NCI-H2227 (cell line): ENCODE measurements around the gene CUX1.

Experiments used
- DNase-seq: peaks from one replicate; lab custom pipeline; 2025; ENCODE audit not compliant: unreplicated experiment; lab: John Stamatoyannopoulos, UW

CUX1 gene, protein sequence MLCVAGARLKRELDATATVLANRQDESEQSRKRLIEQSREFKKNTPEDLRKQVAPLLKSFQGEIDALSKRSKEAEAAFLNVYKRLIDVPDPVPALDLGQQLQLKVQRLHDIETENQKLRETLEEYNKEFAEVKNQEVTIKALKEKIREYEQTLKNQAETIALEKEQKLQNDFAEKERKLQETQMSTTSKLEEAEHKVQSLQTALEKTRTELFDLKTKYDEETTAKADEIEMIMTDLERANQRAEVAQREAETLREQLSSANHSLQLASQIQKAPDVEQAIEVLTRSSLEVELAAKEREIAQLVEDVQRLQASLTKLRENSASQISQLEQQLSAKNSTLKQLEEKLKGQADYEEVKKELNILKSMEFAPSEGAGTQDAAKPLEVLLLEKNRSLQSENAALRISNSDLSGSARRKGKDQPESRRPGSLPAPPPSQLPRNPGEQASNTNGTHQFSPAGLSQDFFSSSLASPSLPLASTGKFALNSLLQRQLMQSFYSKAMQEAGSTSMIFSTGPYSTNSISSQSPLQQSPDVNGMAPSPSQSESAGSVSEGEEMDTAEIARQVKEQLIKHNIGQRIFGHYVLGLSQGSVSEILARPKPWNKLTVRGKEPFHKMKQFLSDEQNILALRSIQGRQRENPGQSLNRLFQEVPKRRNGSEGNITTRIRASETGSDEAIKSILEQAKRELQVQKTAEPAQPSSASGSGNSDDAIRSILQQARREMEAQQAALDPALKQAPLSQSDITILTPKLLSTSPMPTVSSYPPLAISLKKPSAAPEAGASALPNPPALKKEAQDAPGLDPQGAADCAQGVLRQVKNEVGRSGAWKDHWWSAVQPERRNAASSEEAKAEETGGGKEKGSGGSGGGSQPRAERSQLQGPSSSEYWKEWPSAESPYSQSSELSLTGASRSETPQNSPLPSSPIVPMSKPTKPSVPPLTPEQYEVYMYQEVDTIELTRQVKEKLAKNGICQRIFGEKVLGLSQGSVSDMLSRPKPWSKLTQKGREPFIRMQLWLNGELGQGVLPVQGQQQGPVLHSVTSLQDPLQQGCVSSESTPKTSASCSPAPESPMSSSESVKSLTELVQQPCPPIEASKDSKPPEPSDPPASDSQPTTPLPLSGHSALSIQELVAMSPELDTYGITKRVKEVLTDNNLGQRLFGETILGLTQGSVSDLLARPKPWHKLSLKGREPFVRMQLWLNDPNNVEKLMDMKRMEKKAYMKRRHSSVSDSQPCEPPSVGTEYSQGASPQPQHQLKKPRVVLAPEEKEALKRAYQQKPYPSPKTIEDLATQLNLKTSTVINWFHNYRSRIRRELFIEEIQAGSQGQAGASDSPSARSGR (N-terminal part only)

DNA sequence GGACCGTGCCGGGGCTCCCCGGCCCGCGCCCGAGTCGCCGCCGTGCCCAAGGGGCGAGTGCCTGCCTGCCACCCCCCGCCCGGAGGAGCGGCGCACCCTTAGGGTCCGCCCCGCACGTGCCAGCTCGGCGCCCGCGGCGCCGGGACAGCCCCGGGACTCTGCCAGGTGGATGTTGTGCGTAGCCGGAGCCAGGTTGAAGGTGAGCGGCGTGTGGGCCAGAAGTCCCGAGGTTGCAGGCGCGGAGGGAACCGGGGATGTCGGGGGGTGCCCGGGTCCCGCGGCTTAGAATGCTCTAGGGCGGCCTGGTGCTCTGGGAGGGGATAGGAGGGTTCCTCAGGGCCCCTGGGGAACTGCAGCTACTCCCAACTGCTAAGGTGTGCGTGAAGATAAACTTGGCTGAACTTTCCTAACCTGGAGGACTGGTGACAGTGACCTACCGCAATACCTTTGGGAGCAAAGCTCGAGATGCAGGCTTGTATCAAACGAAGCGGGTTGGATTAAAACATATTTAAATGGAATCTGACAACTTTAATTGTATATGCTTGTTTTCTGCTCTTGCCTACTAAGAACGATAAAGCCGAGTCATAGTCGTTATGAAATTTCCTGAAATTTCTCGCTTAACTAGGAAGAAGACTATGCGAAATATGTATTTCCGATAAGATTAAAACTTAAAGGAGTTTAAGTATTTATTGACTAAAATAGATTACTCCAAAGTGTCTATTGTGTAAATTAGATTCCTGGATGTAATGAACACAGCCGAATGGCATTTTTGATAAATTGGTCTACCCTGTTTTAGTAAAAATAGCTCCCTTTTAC, at the start of gene CUX1:
Gene CUX1 (plus strand): TSS at position 156 of the 816 bp plus-strand sequence. CDS start 14 bp downstream, at position 170.
- DNase-seq = no peak

DNA sequence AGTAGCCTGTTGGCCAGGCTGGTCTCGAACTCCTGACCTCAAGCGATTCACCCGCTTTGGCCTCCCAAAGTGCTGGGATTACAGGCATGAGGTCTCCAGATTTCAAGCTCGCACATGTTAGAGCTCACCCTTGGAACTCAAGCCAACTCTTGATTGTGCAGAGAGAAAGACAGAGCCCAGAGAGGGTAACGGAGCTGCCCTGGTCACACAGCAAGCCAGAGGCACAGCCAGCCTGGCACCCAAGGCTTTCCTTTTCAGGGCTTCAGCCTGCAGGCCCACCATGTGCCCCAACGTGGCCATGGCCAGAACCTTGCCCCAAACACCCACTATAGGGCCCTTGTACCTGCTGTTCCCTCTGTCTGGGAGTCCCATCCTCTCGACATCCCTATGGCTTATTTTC, 49.1 kb upstream of the CUX1 start:
- no peak for DNase-seq

DNA sequence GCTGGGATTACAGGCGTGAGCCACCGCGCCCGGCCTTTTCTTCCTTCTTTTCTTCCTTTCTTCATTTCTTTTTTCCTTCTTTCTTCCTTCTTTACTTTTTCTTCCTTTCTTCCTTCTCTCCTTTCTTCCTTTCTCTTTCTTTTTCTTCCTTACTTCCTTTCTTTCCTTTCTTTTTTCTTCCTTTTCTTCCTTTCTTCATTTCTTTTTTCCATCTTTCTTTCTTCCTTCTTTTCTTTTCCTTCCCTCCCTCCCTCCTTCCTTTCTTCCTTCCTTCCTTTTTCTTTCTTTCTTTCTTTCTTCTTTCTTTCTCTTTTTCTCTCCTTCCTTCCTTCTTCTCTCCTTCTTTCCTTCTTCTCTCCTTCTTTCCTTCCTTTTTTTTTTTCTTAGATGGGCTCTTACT, 47.0 kb upstream of the CUX1 start:
- DNase-seq = no peak

DNA sequence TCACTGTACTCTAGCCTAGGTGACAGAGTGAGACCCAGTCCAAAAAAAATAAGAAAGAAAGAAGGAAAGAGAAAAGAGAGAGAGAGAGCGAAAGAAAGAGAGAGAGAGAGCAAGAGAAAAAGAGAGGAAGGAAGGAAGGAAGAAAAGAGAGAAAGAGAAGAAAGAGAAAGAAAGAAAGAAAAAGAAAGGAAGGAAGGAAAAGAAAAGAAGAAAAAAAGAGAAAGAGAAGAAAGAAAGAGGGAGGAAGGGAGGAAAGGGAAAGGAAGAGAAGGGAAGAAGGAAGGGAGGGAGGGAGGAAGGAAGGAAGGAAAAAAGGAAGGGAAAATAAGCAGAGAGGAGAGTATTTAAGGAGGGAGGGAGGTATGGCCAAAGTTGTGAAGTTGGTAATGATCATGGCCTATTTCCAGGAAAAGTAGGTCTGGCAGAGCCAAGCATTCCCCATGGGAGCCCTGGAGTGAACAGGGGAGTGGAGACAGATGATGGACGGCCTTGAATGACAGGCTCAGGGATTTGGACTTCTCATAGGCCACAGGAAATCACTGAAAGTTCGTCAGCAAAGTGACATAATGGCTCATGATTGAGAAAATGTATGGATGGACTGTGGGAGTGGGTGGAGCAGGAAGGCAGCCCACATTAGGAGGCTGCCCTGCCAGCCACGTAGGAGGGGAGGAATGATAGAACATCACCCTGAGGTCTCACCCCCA, 44.8 kb upstream of the CUX1 start:
- DNase-seq = no peak

DNA sequence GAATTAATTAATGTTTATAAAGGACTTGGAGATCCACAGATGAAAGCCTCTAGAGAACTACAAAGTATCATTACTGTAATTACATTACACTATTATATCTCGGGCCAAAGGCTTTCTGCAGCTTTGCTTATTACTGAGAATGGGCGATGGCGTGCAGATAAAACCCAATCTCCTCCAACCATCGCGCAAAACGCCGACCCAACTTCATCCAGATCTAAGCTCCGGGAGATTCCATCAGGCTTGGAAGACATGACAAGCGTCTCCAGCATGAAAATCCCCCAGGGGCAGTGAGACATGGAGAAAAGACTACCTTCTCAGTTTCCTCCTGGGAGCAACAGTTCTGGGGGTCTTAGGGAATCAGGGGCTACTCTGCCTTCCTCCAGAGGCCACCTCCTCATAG, 42.2 kb upstream of the CUX1 start:
- DNase-seq = no peak

DNA sequence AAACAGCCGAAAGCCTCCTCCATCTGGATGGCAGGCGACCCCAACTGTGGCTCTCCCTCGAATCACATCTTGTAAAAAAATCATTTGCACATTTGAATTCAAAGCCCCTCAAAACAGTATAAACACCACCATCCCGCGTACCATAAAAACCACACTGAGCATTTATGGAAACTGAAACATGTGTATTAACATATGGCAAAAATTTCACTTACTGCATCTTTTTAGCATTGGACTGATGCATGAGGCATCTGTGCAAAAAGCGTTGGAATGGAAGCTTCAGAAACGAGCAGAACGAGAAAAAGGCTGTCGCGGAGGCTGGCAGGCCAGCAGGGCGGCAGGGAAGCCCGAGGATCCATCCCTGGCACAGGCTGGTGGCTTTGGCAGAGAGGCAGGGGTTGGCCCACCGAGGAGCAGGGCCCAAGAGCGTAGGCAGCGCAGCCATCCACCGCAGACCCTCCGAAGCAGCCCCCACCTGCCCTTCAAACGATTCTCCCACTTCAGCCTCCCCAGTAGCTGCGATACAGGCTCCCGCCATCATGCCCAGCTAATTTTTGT, 39.3 kb upstream of the CUX1 start:
- DNase-seq = no peak

DNA sequence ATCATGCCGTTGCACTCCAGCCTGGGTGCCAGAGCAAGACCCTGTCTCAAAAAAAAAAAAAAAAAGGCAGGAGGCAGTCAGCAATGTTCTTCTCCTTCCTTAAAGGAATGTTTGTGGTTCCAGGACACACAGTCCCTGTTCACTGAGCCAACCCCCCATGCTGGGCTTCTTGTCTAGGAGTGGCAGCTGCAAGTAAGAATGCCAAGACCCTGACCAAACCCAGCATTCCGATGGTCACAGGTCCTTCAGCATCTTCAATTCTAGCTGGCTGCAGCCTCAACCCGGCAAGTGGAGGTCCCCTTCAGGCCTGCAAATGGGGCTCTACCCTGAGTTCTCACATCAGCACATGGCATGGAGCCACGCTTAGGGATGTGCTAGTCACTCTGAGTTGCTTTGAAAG, 38.2 kb upstream of the CUX1 start:
- DNase-seq = no peak

DNA sequence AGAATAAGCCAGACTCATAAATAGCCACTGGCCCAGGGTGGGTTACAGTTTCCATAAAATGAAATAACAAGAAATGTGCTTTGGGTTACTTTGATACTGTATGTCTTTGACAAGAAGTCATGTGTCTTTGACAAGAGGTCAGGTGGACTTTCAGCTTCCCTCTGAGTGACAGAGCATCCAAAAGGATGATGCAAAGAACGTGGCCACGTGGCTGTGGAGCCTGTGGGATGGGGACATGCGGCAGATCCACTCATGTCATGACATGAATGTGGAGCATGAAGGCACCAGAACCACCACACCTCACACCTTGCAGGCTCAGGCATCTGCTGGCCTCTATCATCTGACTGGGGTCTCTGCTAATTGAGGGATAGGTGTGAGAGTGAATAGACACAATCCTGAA, 37.1 kb upstream of the CUX1 start:
- DNase-seq = no peak

DNA sequence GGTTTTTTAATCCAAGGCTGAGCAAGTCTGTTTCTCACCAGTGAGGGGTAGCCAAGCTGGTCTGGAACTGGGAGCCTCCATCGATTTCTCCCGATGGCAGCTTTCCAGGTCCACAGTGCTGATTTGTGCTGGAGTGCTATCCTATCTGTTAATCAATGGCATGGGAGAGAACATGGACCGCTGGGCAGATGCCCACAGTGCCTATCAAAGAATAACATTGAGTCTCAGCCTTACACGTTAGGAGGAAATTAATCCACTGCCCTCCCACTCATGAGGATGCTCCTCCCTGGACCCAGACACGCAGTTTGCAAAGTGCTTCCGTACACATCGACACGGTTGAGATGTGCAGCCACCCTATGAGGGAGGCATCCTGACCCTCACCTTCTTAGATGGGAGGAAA, 36.0 kb upstream of the CUX1 start:
- no peak for DNase-seq

DNA sequence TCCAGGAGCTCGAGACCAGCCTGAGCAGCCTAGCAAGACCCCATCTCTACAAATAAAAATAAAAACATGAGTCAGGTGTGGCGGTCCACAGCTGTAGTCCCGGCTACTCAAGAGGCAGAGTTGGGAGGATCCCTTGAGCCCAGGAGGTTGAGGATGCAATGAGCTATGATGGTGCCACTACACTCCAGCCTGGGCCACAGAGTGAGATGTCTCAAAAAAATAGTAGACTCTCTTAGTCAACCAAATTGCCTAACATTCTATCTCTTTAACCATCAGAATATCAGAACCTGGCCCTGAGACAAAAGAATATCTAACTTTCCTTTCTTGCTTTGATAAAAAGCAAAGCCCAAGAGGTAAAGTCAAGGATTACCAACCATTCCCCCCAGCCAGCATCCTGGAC, 35.0 kb upstream of the CUX1 start:
- no peak for DNase-seq

DNA sequence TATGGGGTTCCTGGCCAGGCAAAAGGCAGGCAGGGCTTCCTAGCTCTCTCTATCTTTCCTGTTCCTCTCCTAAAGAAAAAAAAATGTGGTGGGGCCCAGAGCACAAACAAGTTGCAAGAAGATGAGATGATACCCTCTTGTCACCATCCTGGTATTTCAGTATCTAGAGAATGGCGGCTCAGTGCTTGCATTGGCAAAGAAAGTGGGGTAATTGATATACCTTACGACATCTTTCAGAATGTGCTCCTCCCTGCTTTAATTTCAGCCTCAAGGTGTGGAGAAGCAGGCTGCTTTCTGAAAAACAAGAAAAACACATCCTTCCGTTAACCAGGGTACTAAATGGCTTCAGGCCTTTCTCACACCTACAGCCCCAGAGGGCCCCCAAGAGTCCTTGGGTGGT, 34.5 kb upstream of the CUX1 start:
- DNase-seq = no peak

DNA sequence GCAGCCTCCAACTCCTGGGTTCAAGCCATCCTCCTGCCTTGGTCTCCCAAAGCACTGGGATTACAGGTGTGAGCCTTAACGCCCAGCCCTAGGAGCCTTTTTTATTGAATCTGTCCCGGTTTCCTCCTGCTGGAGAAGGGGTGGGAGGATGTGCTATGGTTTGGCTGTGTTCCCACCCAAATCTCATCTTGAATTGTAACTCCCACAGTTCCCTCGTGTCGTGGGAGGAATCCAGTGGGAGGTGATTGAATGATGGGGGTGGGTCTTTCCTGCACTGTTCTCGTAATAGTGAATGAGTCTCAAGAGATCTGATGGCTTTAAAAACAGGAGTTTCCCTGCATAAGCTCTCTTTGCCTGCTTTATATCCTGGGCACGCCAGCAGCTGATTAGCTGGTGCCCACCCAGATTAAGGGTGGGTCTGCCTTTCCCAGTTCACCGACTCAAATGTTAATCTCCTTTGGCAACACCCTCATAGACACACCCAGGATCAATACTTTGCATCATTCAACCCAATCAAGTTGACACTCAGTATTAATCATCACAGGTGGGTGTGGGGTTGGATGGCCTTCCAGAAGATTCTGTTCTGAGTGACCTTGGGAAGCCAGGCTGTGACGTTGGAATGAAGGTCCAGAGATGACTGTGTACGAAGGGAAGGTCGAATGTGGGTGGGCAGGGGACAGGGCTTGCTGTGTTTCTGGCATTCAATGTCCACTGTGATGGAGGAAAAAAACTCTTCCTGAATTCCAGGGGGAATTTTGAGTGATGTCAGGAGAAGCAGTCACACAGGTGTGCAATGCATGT, 33.8 kb upstream of the CUX1 start:
- no peak for DNase-seq

DNA sequence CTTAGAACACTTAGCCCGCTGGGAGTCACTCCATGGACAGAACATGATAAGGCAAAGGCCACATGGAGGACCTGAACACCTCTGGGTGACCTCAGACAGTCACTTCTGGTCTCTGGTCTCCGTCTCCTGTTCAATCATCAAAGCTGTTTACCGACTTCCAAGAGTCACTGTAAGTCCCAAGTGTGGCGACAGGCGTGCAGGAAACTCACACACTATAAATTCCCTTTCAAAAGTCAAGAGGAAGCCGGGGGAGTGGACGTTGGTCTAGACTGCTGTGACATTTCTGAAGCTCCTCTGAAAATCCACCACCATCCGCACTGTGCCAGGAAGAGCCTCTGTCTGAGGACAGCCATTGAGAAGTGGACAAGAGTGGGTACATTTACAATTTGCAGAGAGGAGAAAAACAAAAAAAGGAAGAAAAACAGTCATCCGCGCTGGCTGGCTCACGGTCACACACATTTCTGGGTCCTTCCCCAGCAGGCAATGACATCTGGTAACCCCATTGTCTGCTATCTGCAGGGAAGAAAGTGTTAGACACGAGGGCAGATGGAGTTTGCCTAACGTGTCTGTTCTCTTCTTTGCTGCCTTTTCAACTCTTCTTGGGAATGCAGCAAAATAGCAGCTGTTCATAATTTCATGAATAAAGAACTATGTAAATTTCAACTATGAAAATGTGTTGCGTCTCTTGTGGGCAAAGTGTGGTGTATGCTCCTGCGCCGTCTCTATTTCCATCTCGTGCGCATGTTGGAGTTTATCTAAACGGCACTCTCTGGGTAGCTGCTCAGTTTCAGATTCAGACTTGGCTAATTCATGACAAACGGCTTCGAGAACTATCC, 32.9 kb upstream of the CUX1 start:
- no peak for DNase-seq

DNA sequence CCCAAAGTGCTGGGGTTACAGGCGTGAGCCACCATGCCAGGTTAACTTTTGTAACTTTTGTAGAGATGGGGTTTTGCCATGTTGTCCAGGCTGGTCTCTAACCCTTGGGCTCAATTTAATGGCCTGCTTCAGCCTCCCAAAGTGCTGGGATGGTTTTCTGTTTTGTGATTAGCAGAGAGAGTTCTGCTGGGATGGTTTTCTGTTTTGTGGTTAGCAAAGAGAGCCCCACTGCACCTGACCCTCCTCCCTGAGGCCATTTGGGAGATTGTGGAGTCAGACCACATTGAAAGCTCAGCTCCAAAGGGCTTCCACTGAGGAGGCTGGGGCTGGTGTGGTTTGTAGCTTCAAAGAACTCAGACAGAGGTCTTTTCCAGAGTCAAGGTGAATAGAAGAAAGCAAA, 29.6 kb upstream of the CUX1 start:
- DNase-seq = no peak

DNA sequence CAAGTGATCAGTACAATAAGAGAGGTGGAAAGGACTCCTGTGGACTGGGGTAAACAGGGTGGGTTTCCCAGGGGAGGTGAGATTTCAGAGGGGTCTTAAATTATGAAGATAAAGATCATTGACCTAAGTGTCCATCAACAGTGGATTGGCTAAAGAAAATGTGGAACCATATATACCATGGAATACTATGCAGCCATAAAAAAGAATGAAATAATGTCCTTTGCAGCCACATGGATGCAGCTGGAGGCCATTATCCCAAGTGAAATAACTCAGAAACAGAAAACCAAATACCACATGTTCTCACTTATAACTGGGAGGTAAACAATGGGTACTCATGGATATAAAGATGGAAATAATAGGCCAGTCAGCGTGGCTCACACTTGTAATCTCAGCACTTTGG, 28.9 kb upstream of the CUX1 start:
- DNase-seq = no peak

DNA sequence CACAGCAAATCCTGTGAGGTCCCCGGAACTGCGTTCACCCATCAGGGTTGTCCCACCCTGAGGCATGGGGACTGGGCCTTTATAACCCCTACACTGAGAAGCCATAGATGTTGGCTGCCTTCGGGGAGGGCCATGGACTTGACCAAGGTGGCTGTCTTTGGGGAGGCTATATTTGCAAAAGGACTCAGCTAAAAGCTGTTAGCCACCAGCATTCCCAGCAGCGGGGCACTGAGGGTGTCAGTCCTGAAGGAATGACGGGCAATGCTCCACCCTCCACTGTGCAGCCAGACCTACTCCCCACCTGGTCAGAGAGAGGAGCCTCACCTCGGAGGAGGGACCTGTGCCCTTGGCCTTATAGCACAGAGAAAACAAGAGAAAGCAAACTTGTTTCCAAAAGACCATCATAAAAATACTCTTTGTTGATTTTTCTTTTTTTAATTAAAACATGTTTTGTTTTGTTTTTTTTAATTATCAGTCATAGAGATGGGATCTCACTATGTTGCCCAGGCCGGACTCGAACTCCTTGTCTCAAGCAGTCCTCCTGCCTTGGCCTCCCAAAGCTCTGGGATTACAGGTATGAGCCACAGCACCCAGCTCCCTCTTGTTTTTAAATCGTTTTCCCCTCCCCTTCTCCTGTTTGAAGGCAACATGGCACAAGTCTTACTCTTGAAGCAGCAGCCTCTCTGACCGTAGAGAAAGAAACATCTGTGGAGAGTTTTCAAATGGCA, 26.7 kb upstream of the CUX1 start:
- DNase-seq = peak; percentile 50

DNA sequence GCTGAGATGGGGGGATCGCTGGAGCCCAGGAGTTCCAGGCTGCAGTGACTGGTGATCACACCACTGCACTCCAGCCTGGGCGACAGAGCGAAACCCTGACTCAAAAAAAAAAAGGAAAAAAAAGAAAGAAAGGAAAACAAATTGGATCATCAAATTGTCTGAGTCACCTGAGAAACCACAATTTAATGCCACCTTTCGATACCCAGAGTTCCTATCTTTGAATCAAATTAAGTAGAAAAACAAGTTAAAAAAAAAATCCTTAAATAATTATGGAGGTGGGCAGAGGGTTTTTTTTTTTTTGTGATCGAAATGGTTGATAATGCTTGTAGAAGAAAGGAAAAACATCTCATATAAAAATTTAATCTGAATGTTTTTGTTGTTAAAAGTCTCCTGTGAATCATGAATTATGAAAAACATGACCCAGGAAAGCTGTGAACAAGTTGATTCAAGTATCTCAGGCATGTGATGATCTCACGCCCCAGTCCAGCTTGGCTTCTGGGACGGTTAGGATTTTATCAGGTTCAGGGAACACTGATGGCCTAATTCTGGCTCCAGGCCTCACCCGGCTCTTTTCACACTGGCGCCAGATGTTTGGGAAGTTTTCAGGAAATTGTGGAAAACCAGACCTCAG, 25.3 kb upstream of the CUX1 start:
- no peak for DNase-seq
